Esophagus (tissue), 2 donors: ENCODE results near the gene SEPTIN11. TPM values are rescaled to one million over a fixed set of nuclear protein-coding genes. Genes with fewer than 3 reads are reported as not detected.
A peak's percentile ranks its signal among the peaks of the same experiment; 100 is the strongest.

Source experiments
- H3K27ac ChIP-seq, 2 donors: one replicate each; pipeline ENCODE4 v1.5.1; 2013; ENCODE audit warnings: low read depth in 2 of 2, mild to moderate bottlenecking in 2 of 2, inconsistent platforms in 1 of 2, low read length in 1 of 2, moderate library complexity in 1 of 2
- H3K27me3 ChIP-seq, 2 donors: one replicate each; pipeline ENCODE4 v1.6.1; 2013; ENCODE audit warnings: low read length in 2 of 2, control low read depth in 1 of 2, mild to moderate bottlenecking in 1 of 2; ENCODE audit not compliant: insufficient read depth in 2 of 2, control insufficient read depth in 1 of 2
- H3K36me3 ChIP-seq, 2 donors: one replicate each; pipeline ENCODE4 v1.6.1; 2013; ENCODE audit warnings: low read length in 1 of 2; ENCODE audit not compliant: control insufficient read depth in 2 of 2, insufficient read depth in 2 of 2
- H3K4me1 ChIP-seq, 2 donors: one replicate each; pipeline ENCODE4 v1.6.1; 2013; ENCODE audit warnings: low read length in 1 of 2; ENCODE audit not compliant: control insufficient read depth in 2 of 2, insufficient read depth in 2 of 2
- H3K4me3 ChIP-seq, 2 donors: one replicate each; pipeline ENCODE4 v1.5.1; 2013; ENCODE audit warnings: low read length in 2 of 2, mild to moderate bottlenecking in 2 of 2, low read depth in 1 of 2, moderate library complexity in 1 of 2
- H3K9me3 ChIP-seq, 2 donors: one replicate each; pipeline ENCODE4 v1.6.1; 2013; ENCODE audit warnings: mild to moderate bottlenecking in 2 of 2, low read depth in 1 of 2, low read length in 1 of 2, moderate library complexity in 1 of 2; ENCODE audit not compliant: control insufficient read depth in 2 of 2, insufficient read depth in 1 of 2
- WGBS, 2 donors: extraction: QIAGEN DNeasy Blood & Tissue Kit; methylation state at CpG; one replicate each; pipeline ENCODE4 v1.1.7; 2013; 5-methylcytosine and 5-hydroxymethylcytosine counted together
- polyA plus RNA-seq, 2 donors: library from polyadenylated mRNA; stranded (reverse); fragments of 200-250 nt; gene quantifications; one replicate each; pipeline ENCODE4 v1.2.3, GENCODE V29; 2013
- donor health status: healthy with polysubstance abuse.
- donor health status: Bipolar disorder and iron deficiency.

Gene SEPTIN11
- polyA plus RNA-seq, 2 donors, result 7.4 to 9.5 TPM

DNA sequence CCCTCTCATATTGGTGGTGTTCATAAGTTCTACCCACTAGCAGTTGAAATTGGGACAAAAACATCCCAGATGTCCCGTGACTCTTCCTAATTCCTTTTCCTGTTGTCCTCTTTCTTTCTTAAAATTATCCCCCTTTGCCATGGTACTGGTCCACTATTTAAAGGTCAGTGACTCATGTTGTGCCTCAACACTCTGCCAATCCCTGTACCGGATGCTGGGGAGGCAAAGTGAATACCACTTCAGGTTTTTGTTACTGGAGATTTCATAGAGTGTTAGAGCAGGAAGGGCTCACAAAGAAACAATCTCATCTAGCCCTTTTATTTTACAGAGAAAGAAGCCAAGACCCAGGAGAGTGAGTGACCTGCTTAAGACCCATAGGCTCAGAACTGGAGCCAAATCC lies 24.6 kb downstream of the SEPTIN11 start:
- no peaks in the 10 kb centered on the region for H3K27me3 ChIP-seq
- no peaks in the 10 kb centered on the region for H3K9me3 ChIP-seq
- 84 to 90% methylated on average over 2 of the region's 2 CpGs for WGBS, 2 donors
- peaks cover 0 to 2% of the 10 kb centered on the region in 2 donors for H3K4me1 ChIP-seq
- no peak overlapping the region for H3K4me3 ChIP-seq
- no peak overlapping the region for H3K27ac ChIP-seq
- no peaks in the 10 kb centered on the region for H3K36me3 ChIP-seq

DNA sequence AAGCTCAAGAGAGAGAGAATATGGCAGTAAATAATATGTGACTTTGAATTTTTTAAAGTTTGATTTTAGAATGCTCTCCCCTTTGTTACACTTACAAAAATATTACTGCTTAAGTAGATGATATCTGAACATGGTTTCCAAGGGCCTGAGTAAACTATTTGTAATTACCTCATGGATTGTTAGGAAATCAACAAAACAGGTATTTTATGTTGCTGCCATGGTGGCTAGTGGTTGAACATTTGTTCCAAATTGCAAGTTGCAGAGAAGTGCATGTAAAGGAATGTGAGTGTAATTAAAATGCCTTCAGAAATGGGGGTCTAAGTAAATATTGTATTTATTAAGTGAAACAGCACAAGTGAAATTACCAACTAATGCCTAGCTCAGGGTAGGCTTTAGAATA lies 27.6 kb downstream of the SEPTIN11 start:
- Histone ChIP-seq H3K27me3 (no peaks in the 10 kb centered on the region), H3K27ac (no peak overlapping the region), H3K9me3 (no peaks in the 10 kb centered on the region), H3K4me1 (peaks cover 0 to 2% of the 10 kb centered on the region in 2 donors), H3K36me3 (no peaks in the 10 kb centered on the region), H3K4me3 (no peak overlapping the region)

DNA sequence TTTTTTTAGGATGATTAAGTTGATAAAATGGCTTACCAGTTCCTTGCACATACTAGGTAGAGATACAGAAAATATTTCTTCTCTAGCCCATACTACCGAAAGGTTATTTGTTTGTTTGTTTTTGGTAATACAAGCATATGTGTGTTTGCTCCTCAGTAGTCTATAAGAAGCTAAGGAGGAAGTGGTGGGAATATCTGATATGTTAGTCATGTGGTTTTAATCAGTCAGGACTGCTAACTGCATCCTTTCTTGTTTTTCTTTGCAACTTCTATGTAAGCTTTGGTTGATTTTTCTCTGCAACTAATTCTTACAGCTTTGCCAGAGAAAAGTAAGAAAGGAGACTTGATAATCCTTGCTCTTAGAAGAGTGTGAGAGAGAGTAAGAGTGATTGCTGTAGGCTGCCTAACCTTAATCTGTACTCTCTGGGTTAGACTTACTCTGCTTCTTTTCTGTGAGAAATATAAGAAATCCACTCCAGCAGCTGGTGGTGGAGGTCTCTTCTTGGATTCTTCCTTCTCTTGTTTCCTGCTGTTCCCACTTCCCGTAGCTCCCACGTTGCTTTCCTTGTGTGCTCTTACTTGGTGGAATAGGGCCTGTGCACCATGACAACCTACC lies 28.3 kb downstream of the SEPTIN11 start:
- Histone ChIP-seq H3K4me3 (no peak overlapping the region), H3K36me3 (no peaks in the 10 kb centered on the region), H3K27me3 (no peaks in the 10 kb centered on the region), H3K4me1 (peaks cover 0 to 4% of the 10 kb centered on the region in 2 donors), H3K9me3 (no peaks in the 10 kb centered on the region), H3K27ac (peak overlapping the region; percentile 4 to 19)
- 79 to 84% methylated on average over 3 of the region's 3 CpGs for WGBS, 2 donors

DNA sequence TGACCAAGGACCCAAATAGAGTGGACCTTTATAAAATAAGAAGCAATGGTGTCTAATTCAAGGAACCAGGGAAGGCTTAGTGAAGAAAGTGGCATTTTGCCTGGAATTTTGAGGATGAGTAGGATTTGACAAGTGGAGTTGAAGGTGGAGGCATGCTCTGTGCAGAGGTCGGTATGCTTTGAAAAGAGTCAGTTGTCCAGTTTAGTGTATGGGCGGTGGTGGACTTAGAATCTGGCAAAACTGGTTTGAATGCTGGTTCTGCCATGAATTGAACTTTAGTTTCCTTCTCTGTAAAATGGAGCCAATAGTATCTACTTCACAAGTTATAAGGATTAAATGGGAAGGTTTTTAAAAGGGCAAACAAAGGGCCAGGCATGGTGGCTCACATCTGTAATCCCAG lies 29.7 kb downstream of the SEPTIN11 start:
- H3K4me3 ChIP-seq, result no peak overlapping the region
- WGBS, 2 donors, result 75 to 78% methylated on average over 2 of the region's 2 CpGs
- no peaks in the 10 kb centered on the region for H3K9me3 ChIP-seq
- no peaks in the 10 kb centered on the region for H3K36me3 ChIP-seq
- no peak overlapping the region for H3K27ac ChIP-seq
- H3K4me1 ChIP-seq, result peaks cover 0 to 2% of the 10 kb centered on the region in 2 donors
- H3K27me3 ChIP-seq, result no peaks in the 10 kb centered on the region

DNA sequence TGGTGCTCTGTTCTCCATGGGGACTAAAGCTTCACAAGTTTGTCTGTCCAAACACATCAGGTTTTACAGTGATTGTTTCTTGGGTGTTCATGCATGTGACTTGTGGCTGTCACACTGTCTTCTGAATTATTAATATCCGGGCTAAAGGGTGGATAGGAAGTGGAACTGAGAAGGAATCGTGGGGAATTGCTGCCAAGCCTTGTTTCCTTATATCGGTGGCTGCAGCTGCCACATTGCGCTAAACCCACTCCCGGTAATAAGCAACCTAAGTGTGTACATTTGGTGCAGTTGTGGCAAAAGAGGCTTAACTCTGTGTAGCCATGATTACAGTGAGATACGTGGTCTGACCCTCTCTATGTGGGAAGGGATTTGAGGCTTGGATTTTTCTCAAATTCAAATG lies 30.7 kb downstream of the SEPTIN11 start:
- 73 to 74% methylated on average over 6 of the region's 6 CpGs for WGBS, 2 donors
- Histone ChIP-seq H3K9me3 (no peaks in the 10 kb centered on the region), H3K4me1 (peaks cover 0 to 2% of the 10 kb centered on the region in 2 donors), H3K27ac (no peak overlapping the region), H3K36me3 (no peaks in the 10 kb centered on the region), H3K27me3 (no peaks in the 10 kb centered on the region), H3K4me3 (no peak overlapping the region)

GRCh38 chr4:76981644-76982043 lies 32.1 kb downstream of the SEPTIN11 start:
- Histone ChIP-seq H3K9me3 (no peaks in the 10 kb centered on the region), H3K27me3 (no peaks in the 10 kb centered on the region), H3K36me3 (no peaks in the 10 kb centered on the region), H3K4me3 (no peak overlapping the region), H3K27ac (no peak overlapping the region), H3K4me1 (peaks cover 0 to 2% of the 10 kb centered on the region in 2 donors)
- 67 to 75% methylated on average over 3 of the region's 3 CpGs for WGBS, 2 donors

DNA sequence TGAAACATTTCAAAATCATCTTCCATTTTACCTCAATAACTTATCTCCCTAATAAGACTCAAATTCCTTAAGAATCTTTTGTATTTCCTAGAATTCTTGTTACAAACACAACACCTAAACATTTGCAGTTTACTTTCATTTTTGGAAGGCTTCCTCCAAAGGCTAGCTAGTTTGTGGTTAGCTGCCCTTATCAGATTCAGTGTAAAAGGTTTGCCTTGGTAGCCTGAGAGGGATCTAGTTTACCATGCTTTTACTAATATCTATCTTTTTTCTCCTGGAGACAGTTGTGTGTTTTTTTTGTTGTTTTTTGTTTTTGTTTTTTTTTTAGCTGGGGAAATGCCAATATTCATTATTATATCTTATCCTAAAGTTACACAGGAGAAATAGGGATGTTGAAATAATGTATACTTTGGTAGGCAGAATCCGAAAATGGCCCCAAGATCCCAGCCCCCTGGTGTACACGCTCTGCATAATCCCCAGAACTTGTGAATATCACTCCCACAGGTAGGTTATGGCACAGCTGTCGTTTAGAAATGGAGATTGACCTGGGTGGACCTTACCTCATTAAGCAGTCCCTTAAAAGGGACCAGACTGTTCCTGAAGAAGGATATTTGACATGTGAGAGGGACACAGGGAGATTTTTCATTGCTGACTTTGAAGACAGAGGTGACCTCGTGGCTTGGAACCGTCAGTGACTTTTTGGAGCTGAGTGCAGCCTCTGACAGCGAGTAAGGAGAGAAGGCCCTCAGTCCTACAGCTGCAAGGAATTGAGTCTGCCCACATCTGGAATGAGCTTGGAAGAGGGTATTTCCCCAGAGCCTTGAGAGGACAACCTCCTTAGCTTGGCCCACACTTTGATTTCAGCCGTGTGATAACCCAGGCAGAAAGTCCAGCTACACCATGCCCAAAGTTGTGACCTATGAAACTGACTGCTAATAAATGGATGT lies 33.4 kb downstream of the SEPTIN11 start:
- Histone ChIP-seq H3K27me3 (no peaks in the 10 kb centered on the region), H3K9me3 (no peaks in the 10 kb centered on the region), H3K4me1 (peaks cover 0 to 2% of the 10 kb centered on the region in 2 donors), H3K4me3 (no peak overlapping the region), H3K36me3 (no peaks in the 10 kb centered on the region), H3K27ac (no peak overlapping the region)
- WGBS, 2 donors, result 84 to 86% methylated on average over 7 of the region's 7 CpGs

- no peaks in the 10 kb centered on the region for H3K27me3 ChIP-seq
- peaks cover 0 to 2% of the 10 kb centered on the region in 2 donors for H3K4me1 ChIP-seq
- no peaks in the 10 kb centered on the region for H3K9me3 ChIP-seq
- no peak overlapping the region for H3K4me3 ChIP-seq
- H3K27ac ChIP-seq, result no peak overlapping the region
- WGBS, 2 donors, result 49 to 65% methylated on average over 3 of the region's 3 CpGs
- H3K36me3 ChIP-seq, result no peaks in the 10 kb centered on the region
Observed at GRCh38 chr4:76984127-76984526, 34.6 kb downstream of the SEPTIN11 start.

DNA sequence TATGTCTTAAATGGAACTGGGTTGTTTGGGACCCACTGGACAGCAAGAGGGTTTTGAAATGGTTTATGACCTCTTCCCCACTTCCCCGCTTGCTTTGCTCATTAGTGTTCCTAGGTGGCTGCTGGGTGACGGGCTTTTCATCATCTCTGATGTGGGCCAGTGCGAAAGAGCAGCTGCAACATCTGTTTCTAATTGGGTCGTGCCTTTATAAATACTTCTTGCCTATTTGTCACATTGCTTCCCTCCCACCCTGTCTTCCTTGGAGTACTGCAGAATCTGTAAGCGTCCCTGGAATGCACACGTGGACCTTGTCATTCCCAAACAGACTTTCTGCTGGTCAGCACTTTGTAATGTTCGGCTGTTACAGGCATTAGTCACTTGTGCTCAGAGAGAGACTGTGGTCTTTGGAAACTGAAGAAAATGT lies 35.2 kb downstream of the SEPTIN11 start:
- H3K4me3 ChIP-seq, result no peak overlapping the region

More for the DNA sequence above, 35.2 kb downstream of the SEPTIN11 start:
- H3K4me1 ChIP-seq, result peaks cover 0 to 2% of the 10 kb centered on the region in 2 donors
- H3K27ac ChIP-seq, result no peak overlapping the region
- H3K36me3 ChIP-seq, result no peaks in the 10 kb centered on the region
- no peaks in the 10 kb centered on the region for H3K27me3 ChIP-seq
- 58 to 59% methylated on average over 7 of the region's 7 CpGs for WGBS, 2 donors
- H3K9me3 ChIP-seq, result no peaks in the 10 kb centered on the region
